H9 (cell line): ENCODE measurements around the gene SYNPO2L. TPM values are rescaled to one million over a fixed set of nuclear protein-coding genes. Genes with fewer than 3 reads are reported as not detected.

ENCODE experiments used
- DNase-seq: peaks from one replicate; pipeline ENCODE4 v3.0.0-alpha.2; 2017
- H2AFZ ChIP-seq: one replicate; pipeline ENCODE4 v1.6.1; 2013; ENCODE audit warnings: mild to moderate bottlenecking, low read length, control low read depth, moderate library complexity
- H2AK5ac ChIP-seq: 2 replicates; pipeline ENCODE4 v1.6.1; 2013; ENCODE audit warnings: low read length, control low read depth, mixed read lengths; ENCODE audit not compliant: insufficient read length
- H2BK120ac ChIP-seq: one replicate; pipeline ENCODE4 v1.6.1; 2013; ENCODE audit warnings: low read depth, mild to moderate bottlenecking, low read length, control low read depth, inconsistent platforms; ENCODE audit not compliant: poor library complexity, severe bottlenecking
- H2BK12ac ChIP-seq: 2 replicates; pipeline ENCODE4 v1.6.1; 2013; ENCODE audit warnings: low read length, control low read depth, mixed read lengths, low read depth; ENCODE audit not compliant: insufficient read length
- H2BK15ac ChIP-seq: 2 replicates; pipeline ENCODE4 v1.6.1; 2013; ENCODE audit warnings: low read depth, low read length, control low read depth
- H2BK20ac ChIP-seq: one replicate; pipeline ENCODE4 v1.6.1; 2013; ENCODE audit warnings: low read depth, mild to moderate bottlenecking, low read length, control low read depth, inconsistent platforms; ENCODE audit not compliant: poor library complexity, severe bottlenecking
- H2BK5ac ChIP-seq: 2 replicates; pipeline ENCODE4 v1.6.1; 2013; ENCODE audit warnings: low read length, control low read depth, mixed read lengths; ENCODE audit not compliant: insufficient read length
- H3K14ac ChIP-seq: 2 replicates; pipeline ENCODE4 v1.6.1; 2013; ENCODE audit warnings: low read length, control low read depth; ENCODE audit not compliant: insufficient read depth
- H3K18ac ChIP-seq: 2 replicates; pipeline ENCODE4 v1.6.1; 2013; ENCODE audit warnings: low read depth, mild to moderate bottlenecking, mixed read lengths, low read length, control low read depth; ENCODE audit not compliant: insufficient read length
- H3K23ac ChIP-seq: 2 replicates; pipeline ENCODE4 v1.6.1; 2013; ENCODE audit warnings: low read length, control low read depth, mixed read lengths, low read depth; ENCODE audit not compliant: insufficient read length
- H3K23me2 ChIP-seq: 2 replicates; pipeline ENCODE4 v1.6.1; 2013; ENCODE audit warnings: low read depth, mild to moderate bottlenecking, mixed read lengths, low read length, control low read depth; ENCODE audit not compliant: insufficient read length, poor library complexity, severe bottlenecking
- H3K27ac ChIP-seq: 2 replicates; pipeline ENCODE4 v1.5.1; 2013; ENCODE audit warnings: low read length, control low read depth, mixed read lengths, low read depth; ENCODE audit not compliant: insufficient read length
- H3K27me3 ChIP-seq: 2 replicates; pipeline ENCODE4 v1.6.1; 2013; ENCODE audit warnings: low read length, control low read depth, inconsistent platforms; ENCODE audit not compliant: insufficient read depth
- H3K4ac ChIP-seq: 2 replicates; pipeline ENCODE4 v1.6.1; 2013; ENCODE audit warnings: low read depth, mild to moderate bottlenecking, control low read depth, inconsistent platforms, low read length, moderate library complexity
- H3K4me1 ChIP-seq: 2 replicates; pipeline ENCODE4 v1.6.1; 2013; ENCODE audit warnings: low read length, control low read depth, inconsistent platforms; ENCODE audit not compliant: insufficient read depth
- H3K4me2 ChIP-seq: 2 replicates; pipeline ENCODE4 v1.6.1; 2013; ENCODE audit warnings: low read length, control low read depth, mixed read lengths; ENCODE audit not compliant: insufficient read length, insufficient read depth
- H3K56ac ChIP-seq: 2 replicates; pipeline ENCODE4 v1.6.1; 2013; ENCODE audit warnings: low read depth, mild to moderate bottlenecking, mixed read lengths, low read length, control low read depth; ENCODE audit not compliant: insufficient read length
- H3K79me1 ChIP-seq: 2 replicates; pipeline ENCODE4 v1.6.1; 2013; ENCODE audit warnings: low read depth, mild to moderate bottlenecking, moderate library complexity, low read length, control low read depth, inconsistent platforms; ENCODE audit not compliant: insufficient read depth, poor library complexity, severe bottlenecking
- H3K79me2 ChIP-seq: 2 replicates; pipeline ENCODE4 v1.6.1; 2013; ENCODE audit warnings: low read length, control low read depth, inconsistent platforms; ENCODE audit not compliant: insufficient read depth
- H3K9ac ChIP-seq: 2 replicates; pipeline ENCODE4 v1.6.1; 2013; ENCODE audit warnings: low read length, control low read depth, mixed read lengths; ENCODE audit not compliant: insufficient read length; ENCODE audit errors: extremely low read depth
- H3K9me3 ChIP-seq: one replicate; pipeline ENCODE4 v1.6.1; 2013; ENCODE audit warnings: low read depth, low read length, inconsistent platforms; ENCODE audit not compliant: control insufficient read depth
- H3T11ph ChIP-seq: one replicate; pipeline ENCODE4 v1.6.1; 2013; ENCODE audit warnings: mild to moderate bottlenecking, low read length, control low read depth, inconsistent platforms
- H4K20me1 ChIP-seq: one replicate; pipeline ENCODE4 v1.6.1; 2013; ENCODE audit not compliant: control insufficient read depth, insufficient read length, insufficient read depth
- H4K5ac ChIP-seq: 2 replicates; pipeline ENCODE4 v1.6.1; 2013; ENCODE audit warnings: low read depth, mild to moderate bottlenecking, mixed read lengths, low read length, control low read depth; ENCODE audit not compliant: insufficient read length
- H4K8ac ChIP-seq: replicated peaks from 2 replicates; pipeline ENCODE4 v1.6.1; 2013; ENCODE audit warnings: low read length, control low read depth, mixed read lengths, low read depth; ENCODE audit not compliant: insufficient read length
- H4K91ac ChIP-seq: 2 replicates; pipeline ENCODE4 v1.6.1; 2013; ENCODE audit warnings: low read depth, mild to moderate bottlenecking, moderate library complexity, mixed read lengths, low read length, control low read depth; ENCODE audit not compliant: insufficient read length
- H3K27ac Mint-ChIP-seq, 3 experiments: 2 replicates in 2 of 3; 3 replicates in 1 of 3; pipeline ENCODE4 v1.8.0; 2020 to 2021; ENCODE audit warnings: mixed read lengths in 3 of 3, mild to moderate bottlenecking in 1 of 3, moderate library complexity in 1 of 3
- H3K27me3 Mint-ChIP-seq: 2 replicates; pipeline ENCODE4 v1.8.0; 2021; ENCODE audit warnings: low read depth, mild to moderate bottlenecking, moderate library complexity, mixed read lengths
- H3K36me3 Mint-ChIP-seq, 3 experiments: 2 replicates in 2 of 3; 3 replicates in 1 of 3; pipeline ENCODE4 v1.8.0; 2020 to 2021; ENCODE audit warnings: low read depth in 3 of 3, mixed read lengths in 3 of 3; ENCODE audit not compliant: insufficient read depth in 1 of 3
- H3K4me1 Mint-ChIP-seq, 2 experiments: 2 replicates each; pipeline ENCODE4 v1.8.0; 2020; ENCODE audit warnings: mixed read lengths in 2 of 2
- H3K4me3 Mint-ChIP-seq, 2 experiments: 2 replicates in 1 of 2; 3 replicates in 1 of 2; pipeline ENCODE4 v1.8.0; 2020 to 2021; ENCODE audit warnings: mild to moderate bottlenecking in 2 of 2, mixed read lengths in 2 of 2, moderate library complexity in 1 of 2
- H3K9me3 Mint-ChIP-seq, 2 experiments: 2 replicates in 1 of 2; 3 replicates in 1 of 2; pipeline ENCODE4 v1.8.0; 2020; ENCODE audit warnings: mild to moderate bottlenecking in 2 of 2, mixed read lengths in 2 of 2, moderate library complexity in 1 of 2
- CTCF ChIP-seq: fragments of 200-600 bp; sonication (generic); conservative IDR thresholded peaks from 3 replicates; pipeline ENCODE4 v1.8.0; 2021; ENCODE audit warnings: antibody characterized with exemption, mild to moderate bottlenecking
- WGBS: extraction: QIAGEN DNeasy Blood & Tissue Kit; methylation state at CpG from one replicate; pipeline ENCODE4 v1.1.7; 2013; ENCODE audit warnings: missing lambda C conversion rate, low lambda C conversion rate, mixed read lengths; ENCODE audit not compliant: insufficient read length; ENCODE audit errors: extremely low coverage; 5-methylcytosine and 5-hydroxymethylcytosine counted together
- total RNA-seq: library from RNA; stranded (reverse); gene quantifications from 2 replicates; pipeline ENCODE4 v1.2.1, GENCODE V29; 2021

SYNPO2L gene
- total RNA-seq, 1 experiment from 2014 or later: 0.11 TPM

GRCh38 chr10:73609116-73609515 is 46.7 kb downstream of the SYNPO2L start:
- H3K9ac ChIP-seq: no peak overlapping the region
- DNase-seq: no peak
- 0 out of 7 replicates have a peak overlapping the region, but pooled peaks of 1 of the 3 experiments have one; percentile 2 for H3K27ac Mint-ChIP-seq
- no peak overlapping the region for H2BK120ac ChIP-seq
- no peaks in the 10 kb centered on the region for H4K20me1 ChIP-seq
- no peak overlapping the region for H2BK15ac ChIP-seq
- no peak overlapping the region for H2BK20ac ChIP-seq
- no peaks in the 10 kb centered on the region for H3K79me2 ChIP-seq
- no peak overlapping the region for H2BK5ac ChIP-seq
- H3K4me2 ChIP-seq: no peak overlapping the region
- H3K23ac ChIP-seq: no peak overlapping the region
- H3K9me3 Mint-ChIP-seq: no peaks in the 10 kb centered on the region
- H3K4me3 Mint-ChIP-seq: no peak overlapping the region
- no peaks in the 10 kb centered on the region for H3K27me3 Mint-ChIP-seq
- H3K56ac ChIP-seq: no peak overlapping the region
- H2AK5ac ChIP-seq: no peak overlapping the region
- H3K23me2 ChIP-seq: no peaks in the 10 kb centered on the region
- no peaks in the 10 kb centered on the region for H3K9me3 ChIP-seq
- H2AFZ ChIP-seq: no peak overlapping the region
- no peaks in the 10 kb centered on the region for H3K4me1 Mint-ChIP-seq
- H4K8ac ChIP-seq: no peak overlapping the region
- H3K14ac ChIP-seq: no peak overlapping the region
- H3K4me1 ChIP-seq: no peaks in the 10 kb centered on the region
- TF ChIP-seq CTCF: no peak
- no peak overlapping the region for H2BK12ac ChIP-seq
- H3K36me3 Mint-ChIP-seq: peaks cover 5 to 12% (median 8%) of the 10 kb centered on the region in 3 experiments; a peak in 6 of 7 replicates
- H4K91ac ChIP-seq: no peak overlapping the region
- H4K5ac ChIP-seq: no peak overlapping the region
- no peak overlapping the region for H3K4ac ChIP-seq
- no peak overlapping the region for H3K18ac ChIP-seq
- H3K79me1 ChIP-seq: peaks cover 3% of the 10 kb centered on the region
- no peaks in the 10 kb centered on the region for H3K27me3 ChIP-seq
- no peak overlapping the region for H3T11ph ChIP-seq
- no peak overlapping the region for H3K27ac ChIP-seq
- no CpG with 5 or more reads among the region's 4 CpGs for WGBS
